A673 (cell line): ENCODE data around the gene CPO.
"Not testable (repeated sequence)": the region's sequence is repeated elsewhere in the genome, so short reads cannot be mapped to it uniquely, and the experiment has no call there.

Experiments
- EZH2 ChIP-seq: fragments of 200-600 bp; sonication (generic); IDR thresholded peaks from 2 replicates; pipeline ENCODE4 v1.6.1; 2017; ENCODE audit warnings: borderline replicate concordance, low read depth, mild to moderate bottlenecking, mixed read lengths, antibody characterized with exemption, low read length; ENCODE audit not compliant: poor library complexity, severe bottlenecking
- TF ChIP-seq, protein P1 (sequence below): fragments of 300-800, 200-600 bp; sonication (generic); conservative IDR thresholded peaks from 2 replicates; pipeline ENCODE4 v1.5.1; 2017; ENCODE audit warnings: low read depth, mild to moderate bottlenecking, antibody characterized with exemption, low read length, moderate library complexity, mixed read lengths

DNA sequence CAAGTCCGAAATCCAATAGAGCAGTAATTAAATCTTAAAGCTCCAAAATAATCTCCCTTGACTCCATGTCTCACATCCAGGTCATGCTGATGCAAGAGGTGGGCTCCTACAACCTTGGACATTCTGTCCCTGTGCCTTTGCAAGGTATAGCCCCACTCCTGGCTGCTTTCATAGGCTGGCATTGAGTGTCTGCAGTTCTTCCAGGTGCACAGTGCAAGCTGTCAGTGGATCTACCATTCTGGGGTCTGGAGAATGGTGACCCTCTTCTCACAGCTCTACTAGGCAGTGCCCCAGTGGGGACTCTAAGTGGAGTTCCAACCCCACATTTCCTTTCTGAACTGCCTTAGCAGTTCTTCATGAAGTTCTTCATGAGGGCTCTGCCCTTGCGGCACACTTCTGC, 14.1 kb downstream of the CPO start:
- not testable (repeated sequence) for TF ChIP-seq EZH2
- TF ChIP-seq, protein P1, sequence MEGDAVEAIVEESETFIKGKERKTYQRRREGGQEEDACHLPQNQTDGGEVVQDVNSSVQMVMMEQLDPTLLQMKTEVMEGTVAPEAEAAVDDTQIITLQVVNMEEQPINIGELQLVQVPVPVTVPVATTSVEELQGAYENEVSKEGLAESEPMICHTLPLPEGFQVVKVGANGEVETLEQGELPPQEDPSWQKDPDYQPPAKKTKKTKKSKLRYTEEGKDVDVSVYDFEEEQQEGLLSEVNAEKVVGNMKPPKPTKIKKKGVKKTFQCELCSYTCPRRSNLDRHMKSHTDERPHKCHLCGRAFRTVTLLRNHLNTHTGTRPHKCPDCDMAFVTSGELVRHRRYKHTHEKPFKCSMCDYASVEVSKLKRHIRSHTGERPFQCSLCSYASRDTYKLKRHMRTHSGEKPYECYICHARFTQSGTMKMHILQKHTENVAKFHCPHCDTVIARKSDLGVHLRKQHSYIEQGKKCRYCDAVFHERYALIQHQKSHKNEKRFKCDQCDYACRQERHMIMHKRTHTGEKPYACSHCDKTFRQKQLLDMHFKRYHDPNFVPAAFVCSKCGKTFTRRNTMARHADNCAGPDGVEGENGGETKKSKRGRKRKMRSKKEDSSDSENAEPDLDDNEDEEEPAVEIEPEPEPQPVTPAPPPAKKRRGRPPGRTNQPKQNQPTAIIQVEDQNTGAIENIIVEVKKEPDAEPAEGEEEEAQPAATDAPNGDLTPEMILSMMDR, result not testable (repeated sequence)
